SKM-1 treated with dmso at 0.1 percent for 144 hours (cell line): ENCODE data around the gene SUGCT.
"Not testable (repeated sequence)": the region's sequence is repeated elsewhere in the genome, so short reads cannot be mapped to it uniquely, and the experiment has no call there.

Source experiments
- DNase-seq: peaks from one replicate; lab custom pipeline; 2025; ENCODE audit not compliant: unreplicated experiment; lab: John Stamatoyannopoulos, UW

The SUGCT gene

DNA sequence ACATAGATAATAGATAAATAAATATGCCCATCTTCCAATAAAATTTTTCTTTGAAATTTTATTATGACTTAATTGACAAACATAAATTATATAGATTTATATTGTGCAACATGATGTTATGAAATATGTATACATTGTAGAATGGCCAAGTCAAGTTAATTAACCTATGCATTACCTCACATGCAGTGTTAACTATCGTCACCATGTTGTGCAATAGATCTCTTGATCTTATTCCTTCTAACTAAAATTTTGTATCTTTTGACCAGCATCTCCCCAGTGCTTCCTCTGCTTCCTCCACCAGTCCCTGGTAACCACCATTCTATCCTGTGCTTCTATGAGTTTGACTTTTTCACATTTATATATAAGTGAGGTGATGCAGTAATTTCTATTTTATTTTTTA is 259.6 kb downstream of the SUGCT start:
- no peak for DNase-seq

DNA sequence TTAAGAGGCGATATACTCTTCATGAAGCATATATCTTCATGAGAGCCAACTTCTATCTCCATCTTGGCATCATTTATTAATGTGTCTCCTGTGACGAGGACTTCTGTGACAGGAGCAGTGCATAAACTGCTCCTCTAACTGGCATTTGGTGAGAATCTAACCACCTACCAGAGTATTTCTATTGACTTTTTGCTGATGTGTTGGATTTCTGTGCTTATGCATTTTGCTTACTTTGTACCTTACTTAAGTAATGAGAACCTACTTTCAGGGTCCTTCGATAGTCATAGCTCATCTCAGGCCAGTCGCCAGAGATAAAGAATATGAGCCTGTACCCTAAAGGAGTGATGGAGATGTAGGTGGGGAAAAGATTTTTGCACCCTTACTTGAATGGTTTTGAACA is 265.7 kb downstream of the SUGCT start:
- no peak for DNase-seq

DNA sequence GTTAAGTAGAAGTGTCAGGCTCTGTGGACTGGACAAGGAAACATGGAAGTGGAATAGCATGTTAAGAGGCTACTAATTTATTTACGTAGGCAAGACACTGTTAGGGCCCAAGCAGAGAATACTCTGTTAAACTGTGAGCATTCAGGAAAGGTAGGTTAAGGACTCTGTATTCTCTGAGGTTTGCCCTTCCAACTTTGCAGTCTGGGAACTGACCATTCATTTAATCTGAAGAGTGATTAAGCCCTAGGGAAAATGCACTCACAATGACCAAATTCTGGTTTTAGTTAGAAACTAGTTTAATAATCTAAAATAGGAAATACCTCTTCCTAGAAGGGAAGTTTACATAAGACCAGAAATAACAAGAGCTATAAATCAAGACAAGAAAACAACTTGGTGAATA is 266.6 kb downstream of the SUGCT start:
- no peak for DNase-seq

DNA sequence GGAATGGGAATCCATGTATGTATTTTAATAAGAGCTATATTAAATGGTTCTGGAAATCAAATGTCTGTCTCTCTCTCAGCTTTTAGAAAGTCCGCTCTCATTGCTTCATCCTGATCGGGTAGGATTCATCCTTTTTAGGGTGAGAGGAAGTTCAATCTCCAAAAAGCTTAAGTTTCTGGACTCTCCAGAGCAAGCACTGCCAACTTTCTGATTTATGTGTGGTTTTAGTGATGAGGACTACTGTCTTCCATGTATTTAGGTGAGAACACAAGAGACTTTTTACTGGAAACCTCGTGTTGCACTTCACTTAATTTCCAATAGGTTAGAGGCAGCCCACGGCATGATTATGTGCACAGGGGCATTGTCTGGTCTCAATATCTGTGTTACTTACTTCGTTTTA is 267.9 kb downstream of the SUGCT start:
- no peak for DNase-seq

DNA sequence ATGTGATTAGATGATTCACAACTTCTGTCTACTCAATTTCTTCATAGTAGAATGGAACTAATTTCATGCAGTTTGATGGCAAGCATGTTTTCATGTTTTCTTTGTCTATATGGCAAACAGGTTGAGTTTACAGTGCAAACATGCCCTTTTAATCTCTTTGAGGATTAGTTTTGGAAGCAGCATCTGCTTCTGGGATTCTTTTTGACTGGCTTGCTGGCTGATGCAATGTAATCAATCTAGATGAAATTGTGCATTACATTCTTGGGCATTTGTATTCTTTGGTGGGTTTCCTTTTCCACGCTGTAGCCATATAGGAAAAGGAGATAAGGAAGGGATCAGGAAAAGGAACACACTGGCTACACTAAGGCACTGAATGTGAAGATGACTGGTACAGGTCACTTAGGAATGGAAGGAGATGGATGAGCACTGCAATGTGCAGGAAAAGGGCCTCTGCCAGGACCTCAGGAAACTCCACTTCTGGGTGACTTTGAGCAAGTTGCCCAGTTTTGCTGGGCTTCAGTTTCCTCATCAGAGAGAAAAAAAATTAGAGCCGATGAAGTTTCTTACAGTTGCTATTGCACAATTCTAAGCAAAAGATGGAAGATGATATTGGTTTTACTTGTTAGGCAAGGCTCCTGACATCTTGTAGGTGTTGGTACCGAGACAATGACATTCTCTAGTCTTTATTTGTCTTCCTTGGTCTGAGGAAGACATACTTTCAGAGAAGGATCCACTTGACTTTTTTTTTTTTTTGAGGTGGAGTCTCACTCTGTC is 269.1 kb downstream of the SUGCT start:
- no peak for DNase-seq

DNA sequence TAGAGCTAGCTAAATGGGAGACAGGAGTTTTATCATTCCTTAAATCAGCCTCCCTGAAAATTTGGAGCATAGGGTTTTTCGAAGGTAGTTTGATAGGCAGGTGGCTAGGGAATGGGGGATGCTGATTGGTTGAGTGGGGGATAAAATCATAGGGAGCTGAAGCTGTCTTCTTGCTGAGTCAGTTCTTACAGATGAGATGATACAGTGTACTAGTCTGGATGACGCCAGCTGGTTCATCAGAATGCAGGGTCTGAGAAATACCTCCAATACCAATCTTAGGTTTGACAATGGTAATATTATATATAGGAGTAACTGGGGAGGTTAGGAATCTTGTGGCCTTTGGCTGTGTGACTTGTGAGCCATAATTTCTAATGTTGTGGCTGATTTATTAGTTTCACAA is 271.2 kb downstream of the SUGCT start:
- no peak for DNase-seq

DNA sequence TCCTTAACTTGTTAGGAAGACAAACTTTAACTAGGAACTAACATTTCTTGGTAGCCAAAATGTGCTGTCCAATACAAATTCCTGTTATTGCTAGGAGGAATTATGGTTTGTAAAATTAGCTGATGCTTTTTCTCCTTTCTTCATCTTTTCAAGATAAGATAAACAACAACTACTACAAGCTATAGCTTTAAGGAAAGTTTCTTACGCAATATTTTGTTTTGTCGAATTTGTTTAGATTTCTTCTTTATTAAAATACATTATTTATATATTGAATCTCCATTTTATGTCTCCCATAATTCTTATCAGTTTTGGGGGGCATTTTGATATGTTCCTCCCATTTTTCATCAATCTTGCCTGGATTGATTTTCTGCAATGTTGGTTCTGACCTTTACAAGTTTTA is 277.5 kb downstream of the SUGCT start:
- DNase-seq: no peak

DNA sequence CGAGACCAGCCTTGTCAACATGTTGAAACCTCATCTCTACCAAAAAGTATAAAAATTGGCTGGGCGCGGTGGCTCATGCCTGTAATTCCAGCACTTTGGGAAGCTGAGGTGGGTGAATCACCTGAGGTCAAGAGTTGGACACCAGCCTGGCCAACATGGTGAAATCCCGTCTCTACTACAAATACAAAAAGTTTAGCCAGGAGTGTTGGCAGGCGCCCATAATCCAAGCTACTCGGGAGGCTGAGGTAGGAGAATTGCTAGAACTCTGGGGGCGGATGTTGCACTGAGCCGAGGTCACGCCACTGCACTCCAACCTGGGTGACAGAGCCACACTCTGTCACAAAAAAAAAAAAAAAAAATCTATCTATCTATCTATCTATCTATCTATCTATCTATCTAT is 279.9 kb downstream of the SUGCT start:
- DNase-seq: not testable (repeated sequence)

DNA sequence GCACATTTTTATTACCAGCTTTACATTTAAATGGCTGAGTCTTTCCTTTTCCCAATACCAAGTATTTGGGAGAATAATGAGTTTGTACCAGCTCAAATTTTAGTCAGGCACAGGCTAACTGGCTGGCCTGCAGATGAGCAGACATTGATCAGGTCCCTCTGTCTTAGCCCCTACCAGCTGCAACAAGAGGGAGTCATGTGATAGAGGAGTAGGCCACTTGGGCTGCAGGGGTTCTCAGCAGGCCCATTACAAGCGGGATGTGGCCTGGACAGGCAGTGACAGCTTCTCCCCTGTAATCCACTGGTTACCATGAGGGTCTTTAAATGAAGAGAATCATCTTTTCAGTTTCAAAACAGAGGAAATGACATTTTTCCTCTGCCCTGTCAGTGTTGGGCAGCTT is 283.6 kb downstream of the SUGCT start:
- no peak for DNase-seq

DNA sequence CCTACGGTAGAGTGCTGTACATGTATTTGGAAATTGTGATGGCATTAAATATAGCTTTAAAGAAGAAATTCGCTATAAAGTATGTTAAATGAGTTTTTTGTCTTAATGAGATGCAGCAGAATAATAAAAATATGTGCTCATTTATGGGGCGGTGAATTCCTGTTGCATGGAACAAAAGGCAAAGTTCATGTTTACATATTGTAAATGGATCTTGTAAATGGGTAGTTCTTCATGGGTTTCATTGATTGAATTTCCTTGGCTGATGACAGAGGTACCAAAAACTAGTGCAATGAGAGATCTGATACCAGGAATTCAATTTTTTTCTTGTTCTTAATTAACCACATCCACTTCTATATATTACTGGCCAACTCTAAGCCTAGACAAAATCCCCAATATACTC is 284.2 kb downstream of the SUGCT start:
- DNase-seq: no peak

DNA sequence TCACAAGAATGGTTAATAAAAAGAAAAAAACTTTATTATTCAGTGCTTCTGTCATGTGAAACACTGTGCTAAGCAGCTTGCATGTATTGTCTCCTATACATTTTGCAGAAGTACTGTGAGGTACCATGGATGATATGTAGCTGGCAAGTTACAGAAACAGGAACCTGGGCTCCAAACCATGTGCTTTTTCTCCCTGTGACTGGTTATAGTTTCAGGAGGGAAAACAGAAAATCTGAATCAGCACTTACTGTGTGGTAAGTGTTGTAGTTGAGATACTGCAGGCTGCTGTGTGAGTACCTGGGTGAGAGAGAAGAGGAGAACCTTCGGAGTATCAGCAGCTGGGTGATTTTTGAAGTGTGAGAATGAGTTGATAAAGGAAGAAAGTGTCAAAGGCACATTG is 285.0 kb downstream of the SUGCT start:
- DNase-seq: peak; percentile 76

DNA sequence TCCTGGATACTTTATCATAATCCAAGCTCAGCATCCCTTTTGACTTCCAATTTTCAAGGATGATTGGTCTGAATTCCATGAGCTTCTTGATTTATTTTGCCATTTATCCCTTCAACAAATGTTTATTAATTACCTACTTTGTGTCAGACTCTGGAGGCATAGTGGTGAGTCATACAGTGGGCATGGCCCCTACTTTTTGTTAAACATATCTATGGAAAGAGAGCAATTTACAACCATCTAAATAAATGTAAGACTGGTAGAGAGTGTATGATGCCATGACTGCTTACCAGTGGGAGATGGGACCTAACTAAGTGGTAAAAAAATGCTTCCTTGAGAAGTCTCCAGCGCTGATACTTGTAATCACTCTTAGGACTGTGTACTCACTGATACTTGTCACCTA is 286.6 kb downstream of the SUGCT start:
- no peak for DNase-seq

DNA sequence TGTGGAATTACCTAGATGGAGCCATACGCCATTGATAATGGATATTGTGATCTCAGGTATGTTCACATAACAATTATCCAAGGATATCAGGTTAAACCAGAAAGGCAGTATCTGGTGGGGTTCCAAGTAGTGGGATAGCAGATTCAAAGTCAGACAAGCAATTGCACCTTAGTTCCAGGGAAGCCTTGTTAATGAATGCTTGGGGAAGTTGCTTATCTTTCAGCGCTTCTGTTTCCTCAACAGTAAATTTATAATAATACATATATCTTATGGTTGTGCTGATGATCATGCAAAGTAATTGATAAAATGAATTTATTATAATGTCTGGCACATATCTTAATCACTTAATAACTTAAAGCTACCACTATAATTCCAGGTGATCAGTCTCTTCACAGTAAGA is 290.9 kb downstream of the SUGCT start:
- DNase-seq: no peak

DNA sequence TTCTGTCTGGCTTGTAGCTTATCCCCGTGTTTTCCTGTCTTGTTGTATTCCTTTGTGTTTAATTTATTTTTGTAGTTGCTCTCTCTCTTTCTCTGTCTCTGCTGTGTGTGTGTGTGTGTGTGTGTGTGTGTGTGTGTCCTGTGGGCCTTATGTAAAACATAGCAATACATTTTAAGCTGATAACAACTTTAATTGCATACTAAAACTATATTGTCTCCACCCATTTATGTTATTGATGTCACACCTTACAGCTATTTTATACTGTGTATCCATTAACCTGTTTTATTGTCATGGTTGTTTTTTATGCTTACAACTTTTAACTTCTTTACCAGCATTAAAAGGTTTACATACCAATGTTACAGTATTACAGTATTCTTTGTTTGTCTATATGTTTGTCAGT is 293.6 kb downstream of the SUGCT start:
- no peak for DNase-seq

DNA sequence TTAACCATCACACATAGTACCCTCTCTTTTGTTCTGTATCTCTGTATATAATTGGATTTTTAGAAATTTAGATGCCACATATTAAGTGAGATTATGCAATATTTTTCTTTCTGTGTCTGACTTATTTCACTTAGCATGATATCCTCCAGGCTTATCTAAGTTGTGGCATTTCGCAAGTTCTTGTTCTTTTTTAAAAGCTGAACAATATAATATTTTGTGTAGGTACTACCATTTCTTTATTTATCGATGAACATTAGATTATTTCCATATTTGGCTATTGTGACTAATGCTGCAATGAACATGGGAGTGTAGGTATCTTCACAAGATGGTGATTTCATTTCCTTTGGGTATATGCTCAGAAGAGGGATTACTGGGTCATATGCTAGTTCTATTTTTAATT is 295.0 kb downstream of the SUGCT start:
- DNase-seq: no peak

DNA sequence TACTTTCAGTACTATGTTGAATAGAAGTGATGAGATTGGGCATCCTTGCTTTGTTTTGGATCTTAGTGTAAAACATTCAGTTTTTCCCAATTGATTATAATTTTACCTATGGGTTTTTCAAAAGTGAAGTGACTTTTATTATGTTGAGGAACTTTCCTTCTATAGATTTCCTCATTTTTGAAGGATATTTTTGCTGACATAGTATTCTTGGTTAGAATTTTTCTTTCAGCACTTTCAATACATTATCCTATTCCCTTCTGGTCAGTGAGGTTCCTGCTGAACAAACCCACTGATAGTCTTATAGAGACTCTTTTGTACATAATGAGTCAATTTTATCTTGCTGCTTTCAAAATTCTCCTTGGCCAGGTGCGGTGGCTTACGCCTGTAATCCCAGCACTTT is 297.2 kb downstream of the SUGCT start:
- no peak for DNase-seq

DNA sequence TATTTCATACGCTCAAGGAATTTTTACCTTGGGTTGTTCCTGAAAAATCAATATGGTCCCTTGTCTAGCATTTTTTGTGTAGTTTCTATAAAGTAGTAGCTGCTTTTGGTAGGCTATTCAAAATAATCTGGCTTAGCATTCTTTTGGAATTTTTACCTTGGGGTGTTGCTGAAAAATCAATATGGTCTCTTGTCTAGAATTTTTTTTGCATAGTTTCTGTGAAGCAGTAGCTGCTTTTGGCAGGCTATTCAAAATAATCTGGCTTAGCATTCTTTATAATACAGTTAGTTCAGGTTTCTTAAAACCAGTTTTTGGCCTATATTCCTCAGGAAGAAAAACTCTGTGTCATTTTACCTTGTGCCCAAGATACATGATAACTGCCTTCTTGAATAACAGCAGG is 301.9 kb downstream of the SUGCT start:
- no peak for DNase-seq

DNA sequence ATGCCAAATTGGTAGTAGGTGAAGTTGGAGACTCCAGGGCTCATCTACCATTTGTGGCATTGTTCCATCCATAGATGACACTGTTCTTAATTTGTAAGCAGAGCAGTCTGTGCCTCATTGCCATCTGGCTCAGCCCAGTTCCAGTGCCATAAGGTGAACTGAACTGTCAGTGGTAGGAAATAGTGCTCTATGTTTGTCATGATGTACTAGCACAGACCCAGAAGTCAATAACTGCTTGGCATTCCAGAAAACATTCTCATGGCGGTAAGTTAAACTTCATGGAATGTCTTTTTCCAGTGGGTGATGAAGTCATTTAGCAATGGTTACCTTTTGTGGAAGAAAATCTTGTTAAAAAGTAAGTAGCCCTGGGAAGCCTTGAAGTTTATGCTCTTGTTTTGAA is 302.7 kb downstream of the SUGCT start:
- DNase-seq: no peak

DNA sequence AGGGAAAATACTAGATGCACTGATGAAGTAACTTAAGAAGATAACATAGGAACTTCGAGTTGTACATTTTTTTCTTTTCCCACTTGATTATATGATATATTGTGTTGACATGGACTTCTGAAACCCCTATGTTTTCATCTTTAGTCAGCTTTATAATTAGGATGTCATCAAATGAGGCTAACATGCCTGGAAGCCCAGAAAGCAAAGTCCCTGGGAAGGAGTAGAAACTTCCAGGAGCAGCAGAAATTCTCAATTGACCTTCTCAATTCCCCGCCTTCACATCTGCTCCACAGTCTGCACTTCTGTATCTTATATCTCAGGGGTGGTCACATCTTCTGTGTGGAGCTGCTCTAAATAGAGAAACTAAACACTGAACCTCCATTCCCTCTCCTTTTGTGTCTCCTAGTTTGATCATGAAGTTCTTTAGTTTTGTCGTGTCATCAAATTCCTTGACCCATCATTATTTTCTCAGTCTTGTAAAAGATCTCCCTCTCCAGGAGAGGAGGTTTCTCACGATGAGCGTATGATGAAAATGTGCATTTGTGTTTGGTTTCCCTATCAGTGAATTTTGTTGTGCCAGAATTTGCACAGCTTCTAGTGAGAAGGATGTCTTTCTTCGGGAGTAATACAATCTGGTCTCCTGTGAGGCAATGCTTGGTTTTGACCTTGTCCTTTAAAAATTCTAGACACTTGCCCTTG is 303.3 kb downstream of the SUGCT start:
- no peak for DNase-seq

DNA sequence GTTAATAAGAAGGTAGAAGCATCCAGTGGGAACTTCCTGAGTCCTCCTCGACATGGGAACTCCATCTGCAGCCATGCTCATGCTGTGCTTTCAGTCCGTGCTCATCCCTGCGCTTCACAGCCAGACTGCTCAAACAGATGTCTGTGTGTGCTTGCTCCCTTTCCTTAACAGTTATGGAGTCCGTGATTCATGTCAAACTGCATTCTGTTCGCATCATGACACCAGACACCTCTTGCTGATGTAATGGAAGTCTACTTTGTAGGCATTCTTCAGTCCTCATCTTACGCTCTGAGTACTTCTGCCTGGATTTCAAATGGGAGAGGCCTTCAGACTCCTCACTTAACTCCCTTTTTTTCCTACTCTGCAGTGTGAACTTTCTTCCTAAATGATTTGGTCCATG is 304.9 kb downstream of the SUGCT start:
- no peak for DNase-seq

DNA sequence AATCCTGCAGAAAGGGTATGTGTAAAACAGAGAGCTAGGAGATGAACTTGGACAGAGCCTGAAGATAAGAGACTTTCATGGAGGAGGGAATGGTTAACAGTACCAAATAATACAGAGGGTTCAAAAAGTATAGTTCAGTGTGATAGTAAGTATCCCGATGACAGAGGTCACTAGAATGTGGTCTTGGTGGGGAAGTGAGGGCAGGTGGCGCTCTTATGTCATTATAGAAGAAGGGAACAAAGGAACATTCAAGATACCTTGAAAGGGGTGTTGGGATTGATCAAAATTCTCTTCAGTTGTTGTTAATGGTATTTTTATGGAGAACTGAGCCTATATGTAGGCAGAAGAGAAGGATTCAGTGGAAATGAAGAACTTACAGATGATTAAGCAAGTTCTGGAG is 312.5 kb downstream of the SUGCT start:
- DNase-seq: no peak

DNA sequence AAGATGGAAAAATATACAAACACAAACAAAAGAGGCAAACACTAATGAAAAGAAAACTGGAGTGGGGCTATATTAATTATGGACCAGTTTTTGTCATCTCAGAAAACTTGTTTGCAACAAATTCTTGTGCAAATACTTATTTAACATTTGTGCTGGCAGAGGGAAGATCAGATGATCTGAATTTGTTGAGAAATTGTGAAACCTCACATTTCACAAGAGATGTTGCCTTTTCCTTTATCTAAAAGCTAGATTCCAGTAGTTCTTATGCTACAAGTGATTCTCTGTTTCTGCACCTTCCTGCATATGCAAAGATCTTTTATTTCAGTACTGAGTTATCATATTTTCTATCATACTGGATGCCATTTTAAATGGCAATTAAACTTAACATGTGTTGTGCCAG is 320.7 kb downstream of the SUGCT start:
- DNase-seq: no peak
